Activated T-cell treated with anti-CD3 and anti-CD28 coated beads for 24 hours (primary cell): Measurements from ENCODE around the gene ID3.
A peak's percentile ranks its signal among the peaks of the same experiment; 100 is the strongest.
"Not testable (repeated sequence)": the region's sequence is repeated elsewhere in the genome, so short reads cannot be mapped to it uniquely, and the experiment has no call there.

Experiments
- DNase-seq: peaks from one replicate; pipeline ENCODE4 v3.0.0-alpha.2; 2020; ENCODE audit warnings: low read depth

Gene ID3

DNA sequence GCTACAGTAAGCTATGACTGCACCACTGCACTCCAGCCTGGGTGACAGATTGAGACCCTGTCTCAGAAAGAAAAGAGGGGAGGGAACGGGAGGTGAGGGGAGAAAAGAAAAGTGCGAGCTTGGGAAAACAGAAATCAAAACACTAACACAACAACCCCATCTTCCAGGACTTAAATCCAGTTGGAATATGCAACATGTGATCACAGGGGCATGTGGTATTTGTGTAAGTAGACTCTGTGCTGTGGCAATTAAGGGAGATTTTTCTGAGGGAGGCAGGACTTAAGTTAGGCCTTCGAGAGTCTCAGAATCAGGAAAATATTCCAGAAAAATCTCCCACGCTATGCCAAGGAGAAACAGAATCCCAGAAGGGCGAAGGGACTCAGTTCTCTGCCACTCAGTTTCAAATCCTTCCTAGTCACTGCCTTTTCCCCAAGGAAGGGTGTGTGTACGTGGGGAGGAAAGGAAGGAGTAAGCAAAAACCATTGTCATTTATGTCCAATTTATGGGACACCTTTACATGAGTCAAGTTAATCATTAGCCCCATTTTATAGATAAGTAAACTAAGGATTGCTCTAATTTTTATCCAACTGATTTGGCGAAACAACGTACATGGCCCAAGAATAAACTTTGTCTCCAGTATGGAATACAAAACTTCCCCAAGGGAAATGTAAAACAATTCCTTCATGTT lies 12.3 kb downstream of the ID3 start:
- no peak for DNase-seq

- DNase-seq, result no peak
Measured at GRCh38 chr1:23545851-23546250, 13.4 kb downstream of the ID3 start.

GRCh38 chr1:23544444-23545389 lies 14.6 kb downstream of the ID3 start:
- peak; percentile 66 for DNase-seq

- no peak for DNase-seq
Measured at GRCh38 chr1:23543707-23544443, 15.4 kb downstream of the ID3 start.

DNA sequence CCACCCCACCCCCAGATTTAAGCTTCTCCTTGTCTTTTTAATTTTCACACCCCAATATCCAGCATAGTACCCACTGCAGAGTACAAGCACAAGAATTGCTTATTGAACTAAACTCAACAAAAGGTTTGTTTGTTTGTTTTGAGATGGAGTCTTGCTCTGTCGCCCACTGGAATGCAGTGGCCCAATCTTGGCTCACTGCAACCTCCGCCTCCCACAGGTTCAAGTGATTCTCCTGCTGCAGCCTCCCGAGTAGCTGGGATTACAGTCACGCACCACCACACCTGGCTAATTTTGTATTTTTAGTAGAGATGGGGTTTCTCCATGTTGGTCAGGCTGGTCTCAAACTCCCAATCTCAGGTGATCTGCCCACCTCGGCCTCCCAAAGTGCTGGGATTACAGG lies 16.4 kb downstream of the ID3 start:
- not testable (repeated sequence) for DNase-seq

DNA sequence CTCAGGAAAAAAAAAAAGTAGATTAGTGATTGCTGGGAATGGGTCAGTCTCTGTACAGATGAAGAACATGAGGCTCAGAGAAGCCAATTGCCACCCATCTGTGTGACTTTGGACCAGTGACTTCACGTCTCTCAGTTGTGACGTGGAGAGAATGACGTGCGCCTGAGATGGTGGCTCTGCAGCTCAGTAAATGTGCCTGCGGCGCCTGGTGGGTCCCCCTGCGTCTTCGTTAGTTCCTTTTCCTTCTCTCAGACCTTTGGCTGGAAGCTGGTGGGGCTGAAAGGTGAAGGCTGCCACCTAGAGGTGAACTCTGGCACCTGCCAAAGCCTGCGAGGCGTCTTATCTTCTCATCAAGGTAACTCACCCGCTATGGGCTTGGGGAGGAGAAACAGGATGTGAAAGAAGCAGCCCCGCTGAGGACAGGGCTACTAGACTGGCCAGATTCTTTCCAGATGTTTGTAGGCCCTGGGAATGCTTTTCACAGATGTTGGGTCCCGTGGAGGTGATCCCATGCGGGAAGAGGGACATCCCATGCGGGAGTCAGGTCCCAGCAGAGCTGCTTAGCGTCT lies 19.5 kb downstream of the ID3 start:
- DNase-seq, result peak; percentile 89

DNA sequence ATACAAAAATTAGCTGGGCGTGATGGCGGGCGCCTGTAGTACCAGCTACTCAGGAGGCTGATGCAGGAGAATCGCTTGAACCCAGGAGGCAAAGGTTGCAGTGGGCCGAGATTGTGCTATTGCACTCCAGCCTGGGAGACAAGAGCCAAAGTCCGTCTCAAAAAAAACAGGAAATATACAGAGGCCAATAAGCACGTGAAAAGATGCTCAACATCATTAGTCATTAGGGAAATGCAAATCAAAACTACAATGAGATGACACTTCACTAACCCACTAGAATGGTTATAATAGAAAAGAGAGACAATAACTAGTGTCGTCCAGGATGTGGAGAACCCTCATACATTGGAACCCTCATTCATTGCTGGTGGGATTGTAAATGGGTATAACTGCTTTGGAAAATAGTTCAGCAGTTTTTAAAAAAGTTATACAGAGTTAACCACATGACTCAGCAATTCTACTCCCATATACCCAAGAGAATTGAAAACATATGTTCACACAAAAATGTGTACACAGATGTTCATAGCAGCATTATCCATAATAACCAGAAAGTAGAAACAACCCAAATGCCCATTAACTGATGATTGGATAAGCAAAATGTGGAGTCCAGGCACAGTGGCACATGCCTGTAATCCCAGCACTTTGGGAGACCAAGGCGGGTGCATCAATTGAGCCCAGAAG lies 21.9 kb downstream of the ID3 start:
- DNase-seq, result no peak

- DNase-seq, result no peak
Measured at GRCh38 chr1:23533246-23534023, 25.9 kb downstream of the ID3 start.

- no peak for DNase-seq
Measured at GRCh38 chr1:23531562-23532094, 27.7 kb downstream of the ID3 start.

DNA sequence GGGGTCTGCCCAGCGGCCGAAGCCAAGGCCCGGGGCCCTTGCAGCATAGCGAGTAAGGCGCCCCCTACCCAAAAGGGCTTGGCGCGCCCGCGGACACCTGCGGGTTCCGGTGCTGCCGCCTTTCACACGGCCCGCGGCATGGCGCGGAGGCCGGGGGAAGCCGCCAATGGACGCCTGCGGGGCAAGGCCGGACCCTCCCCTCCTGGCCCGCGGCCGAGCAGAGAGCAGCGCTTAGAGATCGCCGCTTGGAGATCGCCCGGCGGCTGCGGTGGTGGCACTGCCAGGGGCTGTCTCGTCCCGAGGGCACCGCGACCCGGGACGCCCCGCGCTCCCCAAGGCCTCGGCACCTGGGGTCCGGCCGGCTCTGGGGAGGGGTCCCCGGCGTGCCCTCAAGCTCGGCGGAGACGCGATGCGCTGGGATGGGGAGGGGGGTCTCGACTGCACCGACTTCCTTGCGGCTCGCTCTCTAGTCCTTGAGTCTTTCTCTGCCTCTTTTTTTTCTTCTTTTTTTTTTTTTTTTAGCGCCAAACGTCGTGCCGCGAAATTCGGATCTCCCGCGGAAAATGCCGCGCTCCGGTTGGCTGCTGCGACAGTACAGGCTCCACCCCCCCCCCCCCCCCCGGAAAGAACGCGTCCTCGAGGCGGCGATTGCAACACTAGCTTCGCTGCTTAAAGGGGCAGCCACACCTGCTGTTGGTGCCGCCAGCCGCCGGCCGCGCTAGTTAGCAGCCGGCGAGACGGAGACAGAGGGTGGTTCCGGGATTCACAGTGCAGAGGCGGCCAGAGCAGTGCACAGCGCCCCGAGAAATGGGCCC lies 28.3 kb downstream of the ID3 start, which contains the start of gene E2F2:
Gene E2F2 (minus strand): TSS at position 487 of the 815 bp plus-strand sequence. CDS start 440 bp downstream, at position 47.
- peak; percentile 69 for DNase-seq

DNA sequence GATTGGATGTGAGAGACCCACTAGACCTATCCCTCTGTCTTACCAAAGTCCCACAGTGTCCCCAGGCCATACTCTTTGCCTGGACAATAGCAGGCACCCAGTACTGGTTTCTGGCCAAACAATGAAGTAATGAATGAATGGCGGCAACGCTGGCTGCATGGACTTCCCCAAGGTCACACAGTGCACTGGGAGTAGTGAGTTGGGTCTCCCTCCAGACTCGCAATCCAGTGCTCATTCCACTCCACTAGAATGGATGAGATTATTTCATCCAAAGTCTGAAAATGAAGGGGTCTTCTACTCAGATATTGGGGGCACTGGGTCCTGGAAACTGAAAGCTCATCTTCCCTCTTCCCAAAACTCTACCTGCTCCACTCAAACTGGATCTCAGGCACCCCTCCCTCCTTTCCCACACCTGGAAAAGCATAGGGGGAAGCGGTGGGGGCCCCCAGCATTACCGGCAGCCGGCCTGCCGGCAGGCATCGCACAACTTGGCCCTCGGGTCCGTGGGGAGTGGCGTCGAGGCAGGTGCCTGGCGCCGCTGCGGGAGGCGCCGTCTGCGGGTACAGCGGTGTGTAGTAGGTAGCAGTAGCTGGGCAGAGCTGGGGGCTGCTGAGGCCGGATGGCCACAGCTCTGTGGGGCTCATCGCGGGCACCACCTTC lies 29.1 kb downstream of the ID3 start:
- DNase-seq, result no peak

DNA sequence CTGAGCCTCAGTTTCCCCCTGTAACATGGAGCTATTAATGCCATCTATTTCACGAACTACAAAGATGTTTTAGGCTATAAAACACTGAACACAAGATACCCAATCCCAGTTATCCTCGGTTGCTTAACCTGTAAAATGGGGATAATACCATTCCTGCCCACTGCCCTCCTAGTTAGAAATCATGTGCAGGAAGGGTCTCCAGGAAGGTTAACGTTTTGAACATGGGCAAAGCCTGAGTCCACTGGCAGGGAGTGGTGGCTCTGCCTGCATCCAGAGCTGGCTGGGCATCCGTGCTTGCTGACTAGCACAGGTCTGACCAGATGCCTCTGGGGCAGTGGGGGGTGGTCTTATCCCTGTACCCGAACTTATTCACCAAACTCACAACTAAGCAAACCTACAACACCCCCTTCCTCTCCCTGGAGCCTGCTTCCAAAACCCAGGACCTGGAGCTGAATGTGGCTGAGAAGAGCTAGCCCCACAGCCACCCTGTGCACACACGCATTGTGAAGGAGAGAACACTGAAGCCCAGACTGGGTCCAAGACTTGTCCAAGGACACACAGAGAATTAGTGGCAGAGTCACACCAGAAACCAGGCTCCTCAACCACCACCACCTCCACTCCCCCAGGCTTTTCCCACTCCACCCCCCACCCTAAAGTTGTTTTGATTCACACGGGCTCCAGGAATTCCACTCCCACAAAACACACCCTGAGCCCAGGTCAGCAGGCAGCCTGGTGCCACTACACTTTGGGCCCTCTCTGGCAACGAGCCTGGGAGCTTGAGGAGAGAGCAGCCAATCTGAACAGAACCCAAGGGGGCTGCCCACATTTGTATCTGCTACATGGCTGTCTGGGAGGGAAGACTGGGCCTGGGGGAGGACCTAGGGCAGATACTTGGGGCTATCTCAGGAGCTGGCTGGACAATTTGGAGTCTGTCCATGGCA lies 29.9 kb downstream of the ID3 start:
- no peak for DNase-seq

DNA sequence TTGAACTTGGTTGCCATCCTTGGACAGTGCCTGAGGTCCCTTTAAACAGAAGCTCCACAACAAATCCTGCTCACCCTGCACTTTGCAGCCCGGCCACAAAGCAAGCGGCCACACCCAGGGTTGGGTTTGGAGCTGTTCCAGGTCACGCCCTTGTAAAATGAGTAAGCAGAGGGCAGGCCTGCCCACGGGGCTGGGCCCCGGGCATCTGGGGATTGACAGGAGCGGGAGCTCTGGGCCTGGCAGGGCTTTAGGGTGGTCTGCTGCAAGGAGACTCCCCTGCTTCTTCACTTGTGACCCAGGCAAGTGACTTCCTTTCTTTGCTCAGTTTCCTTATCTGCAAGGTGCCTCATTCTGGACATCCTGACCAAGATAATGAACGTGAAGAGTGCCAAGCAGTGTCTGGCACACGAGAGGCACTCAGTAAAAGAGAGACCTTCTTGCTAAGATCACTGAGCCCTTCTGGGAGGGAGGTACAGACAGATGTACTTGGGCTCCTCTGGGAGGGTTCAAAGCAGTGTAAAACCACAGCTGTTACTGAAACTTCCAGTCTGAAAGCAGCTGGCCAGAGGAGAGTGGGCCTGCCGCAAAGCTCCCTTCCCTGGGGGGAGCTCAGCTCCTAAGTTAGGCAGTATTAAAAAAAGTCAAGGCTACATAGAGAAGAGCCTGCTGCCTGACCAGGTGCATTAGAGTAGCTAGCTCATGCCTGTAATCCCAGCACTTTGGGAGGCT lies 30.9 kb downstream of the ID3 start:
- DNase-seq, result peak; percentile 73

DNA sequence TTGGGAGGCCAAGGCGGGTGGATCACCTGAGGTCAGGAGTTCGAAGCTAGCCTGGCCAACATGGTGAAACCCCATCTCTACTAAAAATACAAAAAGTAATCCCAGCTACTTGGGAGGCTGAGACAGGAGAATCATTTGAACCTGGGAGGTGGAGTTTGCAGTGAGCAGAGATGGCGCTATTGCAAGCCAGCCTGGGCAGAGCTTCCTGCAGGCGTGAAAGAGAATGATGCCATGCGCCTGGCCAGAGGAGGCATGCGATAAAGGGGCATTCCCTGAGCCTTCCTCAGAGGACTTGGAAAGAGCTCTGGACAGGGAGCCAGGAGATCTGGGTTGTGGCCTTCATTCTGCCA lies 31.4 kb downstream of the ID3 start:
- no peak for DNase-seq

GRCh38 chr1:23527366-23527765 lies 31.9 kb downstream of the ID3 start:
- no peak for DNase-seq

DNA sequence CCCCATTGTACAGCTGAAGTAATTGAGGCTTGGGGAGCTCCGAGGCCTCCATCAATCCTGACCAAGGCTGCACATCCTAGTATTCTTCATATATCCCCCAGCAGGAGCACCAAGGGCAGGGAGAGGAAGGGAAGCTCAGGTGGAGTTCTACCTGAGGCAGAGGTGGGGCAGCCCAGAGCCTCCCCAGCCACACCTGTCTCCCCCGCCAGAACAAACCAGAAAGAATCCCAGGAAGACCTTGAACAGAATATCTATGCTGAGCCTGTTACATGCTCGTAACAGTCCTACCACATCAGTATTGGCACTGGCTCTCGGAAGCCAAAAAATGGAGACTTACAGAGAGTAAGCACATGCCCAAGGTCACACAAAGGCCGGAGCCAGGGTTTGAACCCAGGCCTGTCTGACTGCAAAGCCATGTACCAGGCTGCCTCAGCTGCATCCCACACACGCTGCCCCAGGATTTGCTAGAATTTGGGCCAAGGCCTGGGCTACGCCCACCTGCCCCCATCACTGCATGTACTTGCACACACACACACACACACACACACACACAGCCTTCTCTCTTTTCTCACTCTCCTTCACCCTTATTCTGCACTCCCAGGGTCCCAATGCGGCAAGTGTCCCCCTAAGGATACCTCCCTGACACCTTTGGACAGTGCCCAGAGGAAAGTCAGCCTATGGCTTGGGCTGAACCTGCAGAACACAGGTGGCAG lies 32.8 kb downstream of the ID3 start:
- DNase-seq, result no peak
